Thymus (tissue), 11 donors: ENCODE data around the gene PTS. TPM values are rescaled to one million over a fixed set of nuclear protein-coding genes. Genes with fewer than 3 reads are reported as not detected.
A peak's percentile ranks its signal among the peaks of the same experiment; 100 is the strongest.

Experiments used
- DNase-seq, 9 donors: peaks; one replicate each; pipeline ENCODE4 v3.0.0-alpha.2; 2013; ENCODE audit warnings: low spot score in 9 of 9, low read depth in 6 of 9, missing footprints in 1 of 9
- H3K27ac ChIP-seq, 2 donors: one replicate each; pipeline ENCODE4 v1.5.1; 2013; ENCODE audit warnings: control low read depth in 1 of 2, low read depth in 1 of 2, low read length in 1 of 2, mild to moderate bottlenecking in 1 of 2, moderate library complexity in 1 of 2
- H3K27me3 ChIP-seq, 2 donors: one replicate each; pipeline ENCODE4 v1.5.1; 2013; ENCODE audit warnings: low read length in 1 of 2; ENCODE audit not compliant: control insufficient read depth in 2 of 2, insufficient read depth in 1 of 2
- H3K36me3 ChIP-seq, 2 donors: one replicate each; pipeline ENCODE4 v1.5.1; 2013; ENCODE audit warnings: low read length in 1 of 2, mild to moderate bottlenecking in 1 of 2, moderate library complexity in 1 of 2; ENCODE audit not compliant: control insufficient read depth in 2 of 2, insufficient read depth in 2 of 2
- H3K4me1 ChIP-seq, 2 donors: one replicate each; pipeline ENCODE4 v1.5.1; 2013; ENCODE audit warnings: low read length in 2 of 2; ENCODE audit not compliant: control insufficient read depth in 2 of 2, insufficient read depth in 2 of 2
- H3K4me3 ChIP-seq, 2 donors: one replicate each; pipeline ENCODE4 v1.5.1; 2013; ENCODE audit warnings: low read length in 2 of 2, control low read depth in 1 of 2, mild to moderate bottlenecking in 1 of 2
- H3K9me3 ChIP-seq, 2 donors: one replicate each; pipeline ENCODE4 v1.5.1; 2013; ENCODE audit warnings: low read length in 1 of 2, mild to moderate bottlenecking in 1 of 2; ENCODE audit not compliant: control insufficient read depth in 2 of 2, insufficient read depth in 1 of 2
- WGBS: extraction: QIAGEN DNeasy Blood & Tissue Kit; methylation state at CpG from one replicate; pipeline ENCODE4 v1.1.7; 2013; 5-methylcytosine and 5-hydroxymethylcytosine counted together
- polyA plus RNA-seq: library from polyadenylated mRNA; stranded (reverse); fragments of 200-250 nt; gene quantifications from one replicate; pipeline ENCODE4 v1.2.3, GENCODE V29; 2013
- total RNA-seq: library from RNA; stranded (reverse); fragments of 120-200 nt; gene quantifications from one replicate; pipeline ENCODE4 v1.2.4, GENCODE V29; 2013
- donor health status: healthy.

Gene PTS
- total and polyA plus RNA-seq, 2 donors: 18.7 to 42.4 TPM

- Histone ChIP-seq H3K4me3 (no peak overlapping the region), H3K27ac (no peak overlapping the region), H3K4me1 (peaks cover 0 to 10% of the 10 kb centered on the region in 2 donors), H3K9me3 (no peaks in the 10 kb centered on the region), H3K36me3 (no peaks in the 10 kb centered on the region), H3K27me3 (no peaks in the 10 kb centered on the region)
- 98% methylated on average over 3 of the region's 3 CpGs for WGBS
- no peak for DNase-seq
These were observed 52.6 kb downstream of the PTS start for GRCh38 chr11:112278803-112279202.

GRCh38 chr11:112279901-112280267 lies 53.7 kb downstream of the PTS start:
- WGBS: under 1% methylated on average over 15 of the region's 15 CpGs
- Histone ChIP-seq H3K27ac (no peak overlapping the region), H3K4me3 (peak overlapping the region; percentile 45 to 55), H3K27me3 (no peaks in the 10 kb centered on the region), H3K4me1 (peaks cover 0 to 10% of the 10 kb centered on the region in 2 donors), H3K36me3 (no peaks in the 10 kb centered on the region), H3K9me3 (no peaks in the 10 kb centered on the region)
- DNase-seq: peak in 8 of 9 donors; percentile 35 to 81 (median 62)

GRCh38 chr11:112280268-112281126 lies 54.3 kb downstream of the PTS start:
- Histone ChIP-seq H3K9me3 (no peaks in the 10 kb centered on the region), H3K27me3 (no peaks in the 10 kb centered on the region), H3K4me1 (peaks cover 0 to 10% of the 10 kb centered on the region in 2 donors), H3K36me3 (no peaks in the 10 kb centered on the region), H3K4me3 (peak overlapping the region; percentile 45 to 55), H3K27ac (peak overlapping the region in 1 of 2 donors; percentile 21)
- 1% methylated on average over 18 of the region's 18 CpGs for WGBS
- DNase-seq: peak; percentile 49 to 91 (median 73)

- Histone ChIP-seq H3K36me3 (no peaks in the 10 kb centered on the region), H3K4me3 (no peak overlapping the region), H3K27me3 (no peaks in the 10 kb centered on the region), H3K27ac (no peak overlapping the region), H3K9me3 (no peaks in the 10 kb centered on the region), H3K4me1 (peaks cover 0 to 10% of the 10 kb centered on the region in 2 donors)
- 12% methylated on average over 4 of the region's 4 CpGs for WGBS
- DNase-seq: peak in 1 of 9 donors; percentile 25
These were observed 55.5 kb downstream of the PTS start for GRCh38 chr11:112281726-112282125.

Other genes with a start within 250 kb of the PTS start
- gene DLAT, start 201.0 kb upstream of the PTS start, total RNA-seq: 28.8 TPM
- 13.3 TPM for gene DLAT, start 201.0 kb upstream of the PTS start, polyA plus RNA-seq
- 1.6 TPM for gene PIH1D2, start 152.4 kb upstream of the PTS start, total RNA-seq
- 1.4 TPM for gene PIH1D2, start 152.4 kb upstream of the PTS start, polyA plus RNA-seq
- 27.0 TPM for gene NKAPD1, start 152.1 kb upstream of the PTS start, total RNA-seq
- 23.3 TPM for gene NKAPD1, start 152.1 kb upstream of the PTS start, polyA plus RNA-seq
- 105 TPM for gene TIMM8B, start 139.7 kb upstream of the PTS start, total RNA-seq
- 81.6 TPM for gene TIMM8B, start 139.7 kb upstream of the PTS start, polyA plus RNA-seq
- gene SDHD, start 139.6 kb upstream of the PTS start, total RNA-seq: 95.1 TPM
- gene SDHD, start 139.6 kb upstream of the PTS start, polyA plus RNA-seq: 132 TPM
- 7.3 TPM for gene IL18, start 62.3 kb upstream of the PTS start, total RNA-seq
- gene IL18, start 62.3 kb upstream of the PTS start, polyA plus RNA-seq: 22.4 TPM
- gene TEX12, start 59.1 kb upstream of the PTS start, total RNA-seq: 0.09 TPM
- gene TEX12, start 59.1 kb upstream of the PTS start, polyA plus RNA-seq: 0.37 TPM
- gene BCO2, start 50.9 kb upstream of the PTS start, total RNA-seq: 1.4 TPM
- 5.5 TPM for gene BCO2, start 50.9 kb upstream of the PTS start, polyA plus RNA-seq
- gene PLET1, start 34.4 kb downstream of the PTS start, total RNA-seq: 0.09 TPM
- gene PLET1, start 34.4 kb downstream of the PTS start, polyA plus RNA-seq: 0.23 TPM